WTC11 (cell line): Measurements from ENCODE around the gene CDRT4.

Experiments used
- CREM ChIP-seq: sonication (generic); formaldehyde crosslinking; IDR thresholded peaks from 2 replicates; pipeline ENCODE4 v1.8.1; 2022; ENCODE audit warnings: mild to moderate bottlenecking, missing genetic modification reagents, moderate library complexity
- EMX1 ChIP-seq: fragments of 250-450 bp; sonication (Bioruptor Pico); IDR thresholded peaks from 2 replicates; pipeline ENCODE4 v1.8.0; 2021; ENCODE audit warnings: mild to moderate bottlenecking
- ESRRA ChIP-seq: sonication (generic); formaldehyde crosslinking; IDR thresholded peaks from 2 replicates; pipeline ENCODE4 v1.8.1; 2022; ENCODE audit warnings: mild to moderate bottlenecking, missing genetic modification reagents, borderline replicate concordance
- NFATC4 ChIP-seq: fragments of 250-450 bp; sonication (Bioruptor Pico); IDR thresholded peaks from 2 replicates; pipeline ENCODE4 v1.9.0; 2021; ENCODE audit warnings: mild to moderate bottlenecking
- NR2C2 ChIP-seq: sonication (generic); formaldehyde crosslinking; IDR thresholded peaks from 2 replicates; pipeline ENCODE4 v1.8.0; 2022; ENCODE audit warnings: mild to moderate bottlenecking, missing genetic modification reagents
- RELA ChIP-seq: sonication (generic); formaldehyde crosslinking; IDR thresholded peaks from 2 replicates; pipeline ENCODE4 v1.8.1; 2022; ENCODE audit warnings: missing genetic modification reagents, mild to moderate bottlenecking, borderline replicate concordance
- SOX15 ChIP-seq: fragments of 250-450 bp; sonication (Bioruptor Pico); IDR thresholded peaks from 2 replicates; pipeline ENCODE4 v1.9.0; 2021; ENCODE audit warnings: mild to moderate bottlenecking
- ZNF121 ChIP-seq: sonication (generic); formaldehyde crosslinking; IDR thresholded peaks from 2 replicates; pipeline ENCODE4 v1.8.0; 2023; ENCODE audit warnings: missing genetic modification reagents
- TF ChIP-seq, protein P1 (sequence below): fragments of 200-600 bp; IDR thresholded peaks from 2 replicates; pipeline ENCODE4 v1.8.0; 2022; ENCODE audit warnings: antibody characterized with exemption
- TF ChIP-seq, protein P2 (sequence below): sonication (generic); formaldehyde crosslinking; IDR thresholded peaks from 2 replicates; pipeline ENCODE4 v1.8.1; 2022; ENCODE audit warnings: low read depth, missing genetic modification reagents, borderline replicate concordance
- TF ChIP-seq, protein P3 (sequence below): sonication (generic); formaldehyde crosslinking; IDR thresholded peaks from 2 replicates; pipeline ENCODE4 v1.8.0; 2022; ENCODE audit warnings: mild to moderate bottlenecking, missing genetic modification reagents
- TF ChIP-seq, protein P4 (sequence below): fragments of 250-450 bp; sonication (Bioruptor Pico); conservative IDR thresholded peaks from 2 replicates; pipeline ENCODE4 v1.9.0; 2021; ENCODE audit warnings: mild to moderate bottlenecking
- TF ChIP-seq, protein P5 (sequence below): sonication (generic); formaldehyde crosslinking; IDR thresholded peaks from 2 replicates; pipeline ENCODE4 v1.8.0; 2023; ENCODE audit warnings: missing genetic modification reagents

DNA sequence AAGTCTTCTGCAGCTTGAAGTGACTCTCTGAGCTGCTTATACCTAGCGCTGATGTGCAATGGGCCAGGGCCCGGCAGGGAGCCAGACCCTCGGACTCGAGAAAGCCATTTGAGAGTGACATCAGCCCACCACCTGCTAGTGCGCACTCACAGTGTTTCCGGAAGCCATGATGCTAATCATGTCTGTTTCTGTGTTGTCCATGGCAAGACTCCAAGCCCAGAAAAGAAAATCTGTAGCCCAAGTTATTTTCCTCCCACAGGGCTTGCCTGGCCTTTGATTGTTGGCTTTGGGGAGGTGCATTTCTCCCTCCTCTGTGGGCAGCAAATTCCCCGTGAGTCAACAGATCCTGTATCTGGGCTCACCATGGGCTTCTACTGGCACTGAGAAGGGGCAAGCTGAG is 1.8 kb upstream of the CDRT4 start:
- TF ChIP-seq NR2C2 (CRISPR knock-in tag) (no peak), ESRRA (no peak), SOX15 (CRISPR knock-in tag) (no peak), ZNF121 (CRISPR knock-in tag) (no peak), NFATC4 (CRISPR knock-in tag) (no peak), RELA (CRISPR knock-in tag) (no peak), EMX1 (no peak), CREM (CRISPR knock-in tag) (no peak)
- TF ChIP-seq, protein P1, sequence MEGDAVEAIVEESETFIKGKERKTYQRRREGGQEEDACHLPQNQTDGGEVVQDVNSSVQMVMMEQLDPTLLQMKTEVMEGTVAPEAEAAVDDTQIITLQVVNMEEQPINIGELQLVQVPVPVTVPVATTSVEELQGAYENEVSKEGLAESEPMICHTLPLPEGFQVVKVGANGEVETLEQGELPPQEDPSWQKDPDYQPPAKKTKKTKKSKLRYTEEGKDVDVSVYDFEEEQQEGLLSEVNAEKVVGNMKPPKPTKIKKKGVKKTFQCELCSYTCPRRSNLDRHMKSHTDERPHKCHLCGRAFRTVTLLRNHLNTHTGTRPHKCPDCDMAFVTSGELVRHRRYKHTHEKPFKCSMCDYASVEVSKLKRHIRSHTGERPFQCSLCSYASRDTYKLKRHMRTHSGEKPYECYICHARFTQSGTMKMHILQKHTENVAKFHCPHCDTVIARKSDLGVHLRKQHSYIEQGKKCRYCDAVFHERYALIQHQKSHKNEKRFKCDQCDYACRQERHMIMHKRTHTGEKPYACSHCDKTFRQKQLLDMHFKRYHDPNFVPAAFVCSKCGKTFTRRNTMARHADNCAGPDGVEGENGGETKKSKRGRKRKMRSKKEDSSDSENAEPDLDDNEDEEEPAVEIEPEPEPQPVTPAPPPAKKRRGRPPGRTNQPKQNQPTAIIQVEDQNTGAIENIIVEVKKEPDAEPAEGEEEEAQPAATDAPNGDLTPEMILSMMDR, result no peak
- TF ChIP-seq, protein P2, sequence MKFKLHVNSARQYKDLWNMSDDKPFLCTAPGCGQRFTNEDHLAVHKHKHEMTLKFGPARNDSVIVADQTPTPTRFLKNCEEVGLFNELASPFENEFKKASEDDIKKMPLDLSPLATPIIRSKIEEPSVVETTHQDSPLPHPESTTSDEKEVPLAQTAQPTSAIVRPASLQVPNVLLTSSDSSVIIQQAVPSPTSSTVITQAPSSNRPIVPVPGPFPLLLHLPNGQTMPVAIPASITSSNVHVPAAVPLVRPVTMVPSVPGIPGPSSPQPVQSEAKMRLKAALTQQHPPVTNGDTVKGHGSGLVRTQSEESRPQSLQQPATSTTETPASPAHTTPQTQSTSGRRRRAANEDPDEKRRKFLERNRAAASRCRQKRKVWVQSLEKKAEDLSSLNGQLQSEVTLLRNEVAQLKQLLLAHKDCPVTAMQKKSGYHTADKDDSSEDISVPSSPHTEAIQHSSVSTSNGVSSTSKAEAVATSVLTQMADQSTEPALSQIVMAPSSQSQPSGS (CRISPR knock-in tag), result no peak
- TF ChIP-seq, protein P3, sequence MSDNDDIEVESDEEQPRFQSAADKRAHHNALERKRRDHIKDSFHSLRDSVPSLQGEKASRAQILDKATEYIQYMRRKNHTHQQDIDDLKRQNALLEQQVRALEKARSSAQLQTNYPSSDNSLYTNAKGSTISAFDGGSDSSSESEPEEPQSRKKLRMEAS (CRISPR knock-in tag), result no peak
- TF ChIP-seq, protein P4, sequence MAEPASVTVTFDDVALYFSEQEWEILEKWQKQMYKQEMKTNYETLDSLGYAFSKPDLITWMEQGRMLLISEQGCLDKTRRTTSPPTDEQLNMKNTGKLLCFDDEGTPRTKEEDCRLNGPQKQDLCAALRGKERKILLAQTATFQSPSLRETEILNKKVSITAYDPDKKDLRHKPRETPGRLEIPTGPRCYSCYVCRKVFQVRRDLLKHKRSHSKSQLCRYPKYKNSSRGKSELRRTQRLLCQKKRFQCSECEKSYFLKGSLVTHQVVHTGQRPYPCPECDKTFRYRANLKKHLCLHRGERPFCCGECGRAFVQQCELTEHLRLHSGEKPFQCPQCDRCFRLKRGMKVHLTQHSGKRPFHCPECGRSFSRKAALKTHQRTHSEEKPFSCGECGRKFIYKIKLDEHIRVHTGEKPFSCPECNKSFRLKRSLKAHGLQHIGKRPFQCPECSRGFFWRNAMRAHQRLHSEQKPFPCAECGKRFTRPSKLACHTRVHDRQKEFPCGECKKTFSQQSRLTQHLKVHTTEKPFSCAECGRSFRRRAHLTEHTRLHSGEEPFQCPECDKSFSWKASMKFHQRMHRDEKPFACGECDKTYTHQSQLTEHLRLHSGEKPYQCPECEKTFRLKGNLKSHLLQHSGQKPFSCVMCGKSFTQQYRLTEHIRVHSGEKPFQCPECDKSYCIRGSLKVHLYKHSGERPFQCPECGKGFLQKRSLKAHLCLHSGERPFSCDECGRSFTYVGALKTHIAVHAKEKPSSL, result no peak
- TF ChIP-seq, protein P5, sequence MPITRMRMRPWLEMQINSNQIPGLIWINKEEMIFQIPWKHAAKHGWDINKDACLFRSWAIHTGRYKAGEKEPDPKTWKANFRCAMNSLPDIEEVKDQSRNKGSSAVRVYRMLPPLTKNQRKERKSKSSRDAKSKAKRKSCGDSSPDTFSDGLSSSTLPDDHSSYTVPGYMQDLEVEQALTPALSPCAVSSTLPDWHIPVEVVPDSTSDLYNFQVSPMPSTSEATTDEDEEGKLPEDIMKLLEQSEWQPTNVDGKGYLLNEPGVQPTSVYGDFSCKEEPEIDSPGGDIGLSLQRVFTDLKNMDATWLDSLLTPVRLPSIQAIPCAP, result no peak
